Right cardiac atrium (tissue), 5 donors: ENCODE results near the gene SLC22A4. TPM values are rescaled to one million over a fixed set of nuclear protein-coding genes. Genes with fewer than 3 reads are reported as not detected.
A peak's percentile ranks its signal among the peaks of the same experiment; 100 is the strongest.

Experiments
- ATAC-seq, 2 donors: fragments of 200-7000 bp; cut with Tn5 transposase; one replicate each; pipeline versions ENCODE4 v1.8.0 to v1.9.1; 2020; ENCODE audit warnings: moderate library complexity in 2 of 2, mild to moderate bottlenecking in 1 of 2
- DNase-seq, 3 donors: peaks; one replicate each; pipeline ENCODE4 v3.0.0-alpha.2; 2020
- H3K27ac ChIP-seq: one replicate; pipeline ENCODE4 v1.5.1; 2013; ENCODE audit warnings: mild to moderate bottlenecking, low read length, control low read depth, moderate library complexity
- H3K27me3 ChIP-seq: one replicate; pipeline ENCODE4 v1.6.1; 2013; ENCODE audit not compliant: control insufficient read depth, insufficient read depth
- H3K4me1 ChIP-seq: one replicate; pipeline ENCODE4 v1.6.1; 2013; ENCODE audit warnings: low read length; ENCODE audit not compliant: control insufficient read depth, insufficient read depth
- H3K4me3 ChIP-seq: one replicate; pipeline ENCODE4 v1.5.1; 2013; ENCODE audit warnings: low read length, control low read depth
- H3K9me3 ChIP-seq: one replicate; pipeline ENCODE4 v1.6.1; 2013; ENCODE audit warnings: low read length; ENCODE audit not compliant: control insufficient read depth
- WGBS: extraction: QIAGEN DNeasy Blood & Tissue Kit; methylation state at CpG from one replicate; pipeline ENCODE4 v1.1.7; 2013; 5-methylcytosine and 5-hydroxymethylcytosine counted together
- intact Hi-C, 4 donors: fragments of 100-400 bp; cut with DNase I; formaldehyde crosslinking; loops; one replicate each; pipeline versions ENCODE4 v1.11.0 to v1.14.0; 2022 to 2023
- polyA plus RNA-seq: library from polyadenylated mRNA; stranded (reverse); fragments of 200-250 nt; gene quantifications from one replicate; pipeline ENCODE4 v1.2.3, GENCODE V29; 2013
- total RNA-seq, 4 donors: library from RNA; stranded (reverse); fragmentation: NEBNext Ultra II Directional; extraction: Animal tissue kit (Norgen Biotek cat#: 25700); gene quantifications; one replicate each; pipeline ENCODE4 v1.2.1, GENCODE V29; 2021
- donor health status: healthy with polysubstance abuse.
- donor health status: DM: no; HTN: yes; CAD: no.
- donor health status: DM: no; HTN: no; CAD: no.
- donor health status: DM: no; HTN: yes; CAD: no; lungs with severe emphysema.
- donor health status: DM: yes; HTN: yes; CAD: no.

Gene SLC22A4
- total and polyA plus RNA-seq, 5 donors = 0.86 to 6.5 (median 2.1) TPM

DNA sequence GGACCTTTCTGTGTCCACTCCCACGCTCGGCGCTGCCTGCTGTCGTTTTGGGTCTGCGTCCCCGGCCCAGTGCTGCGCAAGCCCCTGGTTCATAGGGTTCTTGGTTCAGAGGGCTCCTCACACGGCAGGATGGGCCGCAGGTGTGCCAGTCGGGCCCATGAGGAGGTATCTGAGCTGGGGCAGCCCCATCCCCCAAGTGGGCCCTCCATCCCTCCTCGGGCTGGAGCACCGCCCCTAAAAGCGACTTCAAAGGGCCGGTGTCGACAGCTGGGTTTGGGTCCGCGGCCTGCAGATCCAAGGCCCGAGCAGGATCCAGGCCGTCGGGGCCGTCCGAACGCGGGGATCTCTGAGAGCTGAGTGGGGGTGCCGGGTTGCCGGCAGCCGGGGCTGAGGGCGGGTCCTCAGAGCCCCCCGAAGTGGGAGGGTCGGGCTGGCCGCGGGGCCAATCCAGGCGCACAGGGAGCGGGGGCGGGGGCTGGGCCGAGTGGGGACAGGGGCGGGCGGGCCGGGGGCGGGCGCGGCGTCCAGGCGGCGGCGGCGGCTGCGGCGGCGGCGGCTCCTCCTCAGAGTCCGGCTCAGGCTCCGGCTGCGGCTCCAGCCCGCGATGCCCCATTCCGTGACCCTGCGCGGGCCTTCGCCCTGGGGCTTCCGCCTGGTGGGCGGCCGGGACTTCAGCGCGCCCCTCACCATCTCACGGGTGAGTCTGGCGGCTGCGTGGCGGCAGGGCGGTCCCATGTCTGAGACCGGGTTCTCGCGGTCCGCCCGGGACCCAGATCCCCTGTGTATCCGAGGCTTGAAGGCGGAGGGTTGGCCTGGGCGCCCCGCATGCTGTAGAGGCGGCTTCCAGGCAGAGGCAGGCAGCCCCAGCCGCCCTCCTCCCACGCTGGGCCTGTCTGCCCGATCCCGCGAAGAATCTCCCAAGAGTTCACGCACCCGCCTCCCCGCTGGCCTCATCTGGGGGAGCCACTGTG lies 36.8 kb upstream of the SLC22A4 start, which contains the start of gene PDLIM4:
TSS of gene PDLIM4 (plus strand) at position 566 of the 971 bp plus-strand sequence. CDS start at position 605, 39 bp downstream.
- H3K4me3 ChIP-seq = peak within 1 kb of the TSS; percentile 60
- DNase-seq (peak; percentile 61 to 86 (median 84)), ATAC-seq (peak; percentile 25 to 39)
- H3K27me3 ChIP-seq = no peaks in the 10 kb centered on the region
- H3K4me1 ChIP-seq = peaks cover 39% of the 10 kb centered on the region
- WGBS = 16% methylated on average over 85 of the region's 88 CpGs
- intact Hi-C loops = no loop called here
- peak within 1 kb of the TSS; percentile 86 for H3K27ac ChIP-seq
- H3K9me3 ChIP-seq = no peaks in the 10 kb centered on the region

DNA sequence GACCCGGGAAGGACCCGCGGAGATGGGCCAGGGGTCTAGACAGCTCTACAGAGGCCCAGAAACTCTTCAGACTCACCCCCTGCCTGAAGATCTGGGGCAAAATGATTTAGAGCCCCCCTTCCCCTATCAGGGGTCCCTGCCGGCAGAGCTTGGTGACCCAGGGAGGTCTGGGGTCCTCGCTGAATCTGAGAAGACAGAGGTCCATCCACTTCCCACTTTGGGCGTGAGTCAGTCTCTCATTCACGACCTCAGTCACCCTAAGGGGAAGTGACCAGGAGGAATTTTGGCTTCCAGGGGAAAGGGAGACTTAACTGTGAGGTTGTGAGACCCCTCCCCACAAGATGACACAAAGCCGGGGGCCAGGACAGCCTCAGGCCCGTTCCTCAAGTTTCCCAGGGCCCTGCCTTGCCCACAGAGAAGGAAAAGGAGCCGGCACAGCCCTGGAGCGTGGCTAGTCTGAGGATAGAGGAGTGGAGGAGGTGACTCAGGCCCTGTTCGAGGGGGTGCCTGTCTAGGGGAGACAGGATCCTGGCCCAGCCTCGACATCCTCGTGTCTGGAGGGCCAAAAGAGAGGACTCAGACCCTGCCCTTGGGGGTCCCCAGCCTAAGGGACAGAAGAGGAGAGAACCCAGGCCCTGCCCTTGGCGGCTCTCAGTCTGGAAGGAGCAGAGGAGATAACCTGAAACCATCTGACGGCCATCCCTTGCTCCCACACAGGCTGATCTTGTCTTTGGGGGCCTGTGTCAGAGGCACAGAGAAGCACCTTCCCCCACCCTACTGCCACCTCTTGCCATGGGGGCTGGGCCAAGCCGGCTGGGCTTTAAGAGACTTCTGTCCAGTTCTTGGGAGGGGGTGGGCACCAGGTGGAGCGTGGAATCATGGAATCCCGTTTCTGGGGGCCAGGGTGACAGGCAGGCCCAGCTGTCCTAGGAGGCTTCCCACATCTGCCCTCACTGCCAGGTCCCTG lies 35.8 kb upstream of the SLC22A4 start:
- peak; percentile 15 to 49 for ATAC-seq
- peak overlapping the region; percentile 60 for H3K4me3 ChIP-seq
- H3K4me1 ChIP-seq = peaks cover 44% of the 10 kb centered on the region
- intact Hi-C loops = no loop called here
- H3K27me3 ChIP-seq = no peaks in the 10 kb centered on the region
- H3K9me3 ChIP-seq = no peaks in the 10 kb centered on the region
- peak in 2 of 3 donors; percentile 62 to 69 for DNase-seq
- 43% methylated on average over 19 of the region's 19 CpGs for WGBS
- H3K27ac ChIP-seq = peak overlapping the region; percentile 86

DNA sequence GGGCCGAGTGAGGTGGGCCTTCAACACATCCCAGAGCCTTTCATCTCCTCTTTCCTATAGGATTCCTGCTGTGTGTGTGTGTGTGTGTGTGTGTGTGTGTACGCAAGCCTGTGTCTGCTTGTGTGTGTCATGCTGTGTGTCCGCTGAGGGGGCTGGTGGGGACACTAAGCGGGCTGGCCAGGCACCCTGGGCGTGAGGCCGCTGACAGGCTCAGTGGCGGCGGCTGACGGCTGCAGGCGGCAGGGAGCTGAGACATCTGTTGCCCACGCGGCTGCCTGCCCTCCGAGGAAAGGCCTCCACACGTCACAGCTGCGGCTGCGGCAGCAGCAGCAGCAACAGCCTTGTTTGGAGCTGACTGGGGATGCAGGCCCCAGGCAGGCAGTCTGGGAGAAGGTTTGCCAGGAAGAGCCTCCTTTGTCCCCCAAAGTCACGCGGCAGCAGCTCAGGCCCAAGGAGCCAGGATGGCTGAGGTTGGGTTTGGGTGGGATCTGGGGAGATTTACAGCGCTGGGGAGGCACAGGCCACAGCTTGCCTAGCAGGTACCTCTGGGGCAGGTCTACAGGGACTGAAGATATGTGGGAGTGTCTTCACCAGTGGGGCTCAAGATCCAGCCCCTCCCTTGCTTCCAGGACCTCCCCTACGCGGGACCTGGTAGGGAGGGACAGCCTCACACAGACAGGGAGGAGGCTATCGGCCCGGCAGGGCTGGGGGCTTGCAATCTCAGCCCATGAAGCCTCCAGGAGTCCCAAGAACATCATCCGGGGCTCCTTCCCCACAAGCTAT lies 34.9 kb upstream of the SLC22A4 start:
- Histone ChIP-seq H3K4me3 (peak overlapping the region; percentile 5), H3K9me3 (no peaks in the 10 kb centered on the region), H3K27me3 (no peaks in the 10 kb centered on the region), H3K4me1 (peaks cover 51% of the 10 kb centered on the region), H3K27ac (peak overlapping the region; percentile 86)
- intact Hi-C loops = no loop called here
- DNase-seq (peak; percentile 90 to 94 (median 94)), ATAC-seq (peak; percentile 77 to 84)
- 42% methylated on average over 24 of the region's 24 CpGs for WGBS

DNA sequence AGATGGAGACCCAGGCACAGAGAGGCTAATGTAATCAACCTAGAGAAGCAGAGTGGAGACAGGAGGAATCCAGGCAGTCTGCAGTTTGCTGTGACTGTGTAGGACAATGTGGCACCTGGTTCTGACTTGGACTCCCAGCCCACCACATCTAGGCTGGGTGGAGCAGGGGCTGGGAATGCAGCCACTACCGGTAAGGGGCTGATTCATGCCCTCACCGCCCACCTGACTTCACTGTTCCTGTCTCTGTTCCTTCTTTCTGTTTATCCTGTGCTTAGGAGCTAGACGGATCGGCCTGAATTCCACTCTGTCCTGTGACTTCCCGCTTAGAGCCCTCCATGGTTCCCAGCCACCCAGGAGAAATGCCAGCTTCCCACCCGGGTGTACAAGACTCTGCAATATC lies 34.1 kb upstream of the SLC22A4 start:
- peaks cover 44% of the 10 kb centered on the region for H3K4me1 ChIP-seq
- H3K27ac ChIP-seq = peak overlapping the region; percentile 71
- no peak overlapping the region for H3K4me3 ChIP-seq
- ATAC-seq (no peak), DNase-seq (peak in 1 of 3 donors; percentile 48)
- 57% methylated on average over 6 of the region's 6 CpGs for WGBS
- intact Hi-C loops = no loop called here
- H3K9me3 ChIP-seq = no peaks in the 10 kb centered on the region
- H3K27me3 ChIP-seq = no peaks in the 10 kb centered on the region

DNA sequence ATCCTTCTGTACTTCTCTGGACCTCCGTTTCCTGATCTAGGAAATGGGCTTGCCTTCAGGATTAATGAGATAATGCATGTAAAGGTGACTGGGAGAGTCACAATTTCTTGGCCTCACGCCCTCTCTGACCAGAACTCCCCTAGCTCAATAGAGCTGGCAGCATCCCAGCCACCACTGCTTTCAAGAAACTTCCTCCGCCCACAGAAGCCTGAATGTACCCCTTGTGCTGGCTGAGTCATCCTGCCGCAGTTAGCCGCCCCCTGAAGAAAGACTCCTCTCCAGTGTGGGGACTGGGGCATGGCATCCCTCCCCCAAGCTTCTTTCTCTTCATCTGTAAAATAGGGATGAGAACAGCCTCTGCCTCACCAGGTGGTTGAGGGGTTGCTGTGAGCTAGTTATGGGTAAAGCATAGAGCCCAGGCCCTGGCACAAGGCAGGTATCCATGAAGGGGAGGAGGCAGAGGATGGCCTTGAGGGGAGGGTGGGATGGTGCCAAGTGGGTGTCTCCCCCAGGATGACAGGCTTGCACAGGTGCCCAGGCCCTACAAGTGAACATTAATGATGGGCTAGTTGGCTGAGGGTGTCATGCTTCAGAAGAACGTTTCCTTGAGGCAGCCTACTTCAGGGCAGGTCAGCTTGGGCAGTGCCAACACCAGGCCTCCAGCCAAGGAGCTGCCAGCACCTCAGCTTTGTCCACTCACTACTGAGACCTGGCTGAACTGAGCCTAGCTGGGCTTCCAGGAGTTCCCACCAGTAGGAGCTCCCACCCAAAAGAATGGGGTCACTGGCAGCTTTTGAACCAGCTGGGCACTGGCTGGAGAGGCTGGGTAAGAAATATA lies 33.3 kb upstream of the SLC22A4 start:
- Histone ChIP-seq H3K27ac (peak overlapping the region; percentile 1), H3K4me1 (peaks cover 47% of the 10 kb centered on the region), H3K27me3 (no peaks in the 10 kb centered on the region), H3K4me3 (no peak overlapping the region), H3K9me3 (no peaks in the 10 kb centered on the region)
- WGBS = 45% methylated on average over 6 of the region's 6 CpGs
- intact Hi-C loops = no loop called here
- DNase-seq (peak in 2 of 3 donors; percentile 82 to 83), ATAC-seq (peak in 1 of 2 donors; percentile 7)

DNA sequence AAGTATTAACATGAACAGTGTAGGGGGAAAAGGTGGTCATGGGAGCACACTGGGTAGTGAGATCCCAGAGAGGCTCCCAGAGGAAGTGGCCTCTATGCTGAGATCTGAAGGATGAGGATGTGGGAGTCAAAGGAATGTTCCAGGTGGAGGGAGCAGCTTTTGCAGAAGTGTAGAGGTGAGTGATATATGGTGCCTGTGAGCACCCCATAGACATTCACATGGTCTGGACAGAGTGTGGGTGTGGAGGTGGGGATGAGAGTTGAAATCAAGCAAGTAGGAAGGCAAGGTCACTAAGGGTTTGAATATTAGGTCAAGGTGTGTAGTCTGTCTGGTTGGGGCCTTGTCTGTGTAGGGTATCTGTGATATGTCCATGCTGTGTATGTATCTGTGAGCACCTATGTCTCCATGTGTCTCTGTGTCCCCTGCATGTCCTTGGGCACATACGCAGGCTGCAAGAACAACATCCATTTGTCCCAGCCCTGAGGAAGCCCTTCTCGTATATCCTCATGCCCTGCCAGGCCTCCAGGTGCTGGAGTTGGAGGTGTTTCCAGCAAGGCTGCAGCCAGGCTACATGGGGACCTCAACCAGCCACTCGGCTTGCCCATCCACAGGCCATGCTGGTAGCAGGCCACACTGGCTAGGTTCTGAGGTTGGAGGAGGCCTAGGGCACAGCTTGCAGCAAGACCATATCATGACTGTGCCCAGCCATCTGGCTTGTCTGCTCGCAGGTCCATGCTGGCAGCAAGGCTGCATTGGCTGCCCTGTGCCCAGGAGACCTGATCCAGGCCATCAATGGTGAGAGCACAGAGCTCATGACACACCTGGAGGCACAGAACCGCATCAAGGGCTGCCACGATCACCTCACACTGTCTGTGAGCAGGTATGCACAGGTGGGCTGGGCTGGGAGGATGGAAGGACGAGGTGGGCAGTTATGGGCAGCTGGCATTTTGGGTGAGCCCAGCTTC lies 32.0 kb upstream of the SLC22A4 start:
- no peaks in the 10 kb centered on the region for H3K27me3 ChIP-seq
- WGBS = 94% methylated on average over 7 of the region's 7 CpGs
- no peak overlapping the region for H3K27ac ChIP-seq
- H3K9me3 ChIP-seq = no peaks in the 10 kb centered on the region
- no peak overlapping the region for H3K4me3 ChIP-seq
- H3K4me1 ChIP-seq = peaks cover 51% of the 10 kb centered on the region
- ATAC-seq = no peak
- intact Hi-C loops = no loop called here
- no peak for DNase-seq

DNA sequence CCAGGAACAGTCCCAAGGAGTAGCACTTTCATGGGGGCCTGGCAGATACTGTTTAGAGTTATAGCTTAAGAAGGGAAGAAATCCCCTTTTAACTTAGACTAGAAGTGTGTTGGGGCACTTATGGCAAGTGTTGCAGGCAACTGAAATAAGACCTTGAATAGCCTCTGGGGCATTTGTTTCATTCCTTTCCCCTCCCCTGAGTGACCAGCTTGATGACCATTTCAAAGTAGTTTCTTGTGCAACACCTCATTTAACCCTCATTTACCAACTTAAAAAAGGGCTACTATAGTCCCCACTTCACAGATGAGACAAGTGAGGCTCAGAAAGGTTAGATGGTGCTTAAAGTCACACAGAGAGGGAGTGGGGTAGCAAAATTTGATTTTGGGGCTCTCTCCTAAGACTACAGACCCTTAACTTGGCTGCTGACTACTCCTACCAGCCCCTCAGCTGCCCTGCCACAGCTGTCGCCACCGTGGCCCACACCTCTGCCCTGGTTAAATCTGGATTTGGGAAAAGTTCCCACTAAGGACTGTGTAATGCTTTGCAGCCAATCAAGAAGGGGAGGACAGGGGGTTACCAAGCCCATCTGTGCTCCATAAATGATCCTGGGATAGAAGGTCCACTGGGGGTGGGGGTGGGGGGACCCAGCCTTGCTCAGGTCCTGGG lies 31.2 kb upstream of the SLC22A4 start:
- Histone ChIP-seq H3K4me3 (no peak overlapping the region), H3K9me3 (no peaks in the 10 kb centered on the region), H3K27ac (no peak overlapping the region), H3K4me1 (peaks cover 51% of the 10 kb centered on the region), H3K27me3 (no peaks in the 10 kb centered on the region)
- intact Hi-C loops = no loop called here
- DNase-seq (no peak), ATAC-seq (no peak)
- 98% methylated on average over 2 of the region's 2 CpGs for WGBS

DNA sequence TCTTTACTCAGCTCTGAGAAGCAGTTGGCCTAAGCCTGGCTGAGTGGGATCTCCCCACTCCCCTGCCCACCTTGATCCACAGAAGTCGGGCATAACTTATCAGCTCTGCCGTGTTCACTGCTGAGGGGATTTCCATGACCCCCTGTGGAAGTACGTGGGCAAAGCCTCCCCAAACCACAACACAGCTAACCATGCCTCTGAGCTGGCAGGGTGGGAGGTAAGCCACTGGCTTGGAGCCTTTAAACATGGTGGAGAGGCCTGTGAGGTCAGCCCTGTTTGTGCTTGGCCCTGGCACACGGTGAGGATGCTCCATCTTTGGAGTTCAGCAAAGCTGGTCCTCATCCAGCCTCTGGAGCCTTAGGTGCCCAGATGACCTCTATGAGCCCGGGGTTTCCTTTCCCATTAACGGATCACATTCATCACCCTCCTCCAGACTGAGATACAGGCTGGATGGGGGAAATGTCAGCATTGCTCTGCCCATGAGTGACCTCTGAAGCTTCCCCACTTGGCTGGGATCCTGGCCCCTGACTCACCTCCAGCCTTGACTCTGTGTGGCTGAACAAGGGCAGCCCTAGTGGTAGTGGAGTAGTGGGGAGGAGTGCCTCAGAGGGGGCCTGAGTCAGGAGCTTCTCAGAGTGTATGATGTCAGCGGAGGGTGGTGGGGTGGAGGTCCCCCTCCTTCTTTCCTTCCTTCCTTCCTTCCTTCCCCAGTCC lies 30.5 kb upstream of the SLC22A4 start:
- WGBS = 63% methylated on average over 7 of the region's 7 CpGs
- H3K4me3 ChIP-seq = no peak overlapping the region
- DNase-seq (peak in 2 of 3 donors; percentile 60 to 68), ATAC-seq (peak in 1 of 2 donors; percentile 39)
- no peaks in the 10 kb centered on the region for H3K9me3 ChIP-seq
- H3K27me3 ChIP-seq = no peaks in the 10 kb centered on the region
- H3K4me1 ChIP-seq = peaks cover 46% of the 10 kb centered on the region
- H3K27ac ChIP-seq = no peak overlapping the region
- intact Hi-C loops = no loop called here
